Epidermal melanocyte (primary cell): ENCODE data around the gene CNTNAP5.

Source experiments
- DNase-seq: peaks from one replicate; pipeline ENCODE4 v3.0.0; 2011; ENCODE audit warnings: low spot score; ENCODE audit not compliant: insufficient read length

The CNTNAP5 gene

DNA sequence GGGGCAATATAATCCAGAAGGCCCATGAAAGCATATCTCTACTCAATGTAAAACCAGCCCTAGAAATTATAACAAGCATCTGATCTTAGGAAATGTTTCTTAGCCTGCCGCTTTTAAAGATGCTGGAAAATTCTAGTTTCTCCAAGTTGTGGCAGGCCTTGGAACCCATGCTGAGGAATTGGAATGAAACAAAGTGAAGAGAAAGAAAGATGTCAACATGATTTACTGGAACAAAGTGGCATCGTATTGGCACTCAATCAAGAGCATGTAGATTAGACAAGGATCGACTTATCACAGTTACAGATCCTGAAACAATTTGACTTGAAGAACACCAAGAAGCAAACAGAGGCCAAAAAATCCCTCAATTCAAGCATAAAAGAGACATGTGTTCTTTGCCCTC lies 28.7 kb downstream of the CNTNAP5 start:
- DNase-seq: no peak

DNA sequence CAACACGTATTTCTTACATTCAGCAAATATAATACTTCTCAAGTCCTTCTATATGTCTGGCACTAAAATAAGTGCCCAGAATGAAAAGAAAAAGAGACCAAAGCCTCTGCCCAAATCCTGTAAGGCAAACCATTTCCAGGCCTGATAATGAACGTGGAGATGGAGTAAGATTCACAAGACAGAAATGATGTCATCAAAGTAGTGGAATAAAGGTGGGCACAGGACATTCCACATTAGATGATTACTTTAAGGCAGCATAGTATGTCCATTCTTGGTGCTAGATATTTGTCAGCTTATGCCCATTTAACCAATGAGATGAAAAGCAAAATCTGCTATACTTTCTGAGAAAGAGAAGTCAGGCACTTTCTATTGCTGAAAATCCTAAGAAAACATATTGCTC lies 38.5 kb downstream of the CNTNAP5 start:
- no peak for DNase-seq

DNA sequence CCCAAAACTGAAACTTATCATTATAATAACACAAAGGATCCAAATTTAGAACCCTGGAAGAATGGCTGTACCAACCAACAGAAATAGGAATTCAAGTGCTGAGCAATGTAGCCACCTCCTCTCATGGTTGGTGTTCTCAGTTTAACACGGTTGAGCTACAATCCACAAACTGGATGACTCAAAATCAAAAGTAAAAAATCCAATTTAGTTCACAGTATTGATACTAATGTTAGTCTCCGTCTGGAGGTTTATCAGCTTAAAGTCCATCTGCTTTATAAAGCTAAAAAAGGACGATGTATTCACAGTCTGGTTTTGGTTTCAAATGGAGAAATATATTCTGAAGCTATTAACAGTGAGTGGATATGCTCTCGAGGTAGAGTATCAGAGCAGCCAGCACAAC lies 40.5 kb downstream of the CNTNAP5 start:
- no peak for DNase-seq

DNA sequence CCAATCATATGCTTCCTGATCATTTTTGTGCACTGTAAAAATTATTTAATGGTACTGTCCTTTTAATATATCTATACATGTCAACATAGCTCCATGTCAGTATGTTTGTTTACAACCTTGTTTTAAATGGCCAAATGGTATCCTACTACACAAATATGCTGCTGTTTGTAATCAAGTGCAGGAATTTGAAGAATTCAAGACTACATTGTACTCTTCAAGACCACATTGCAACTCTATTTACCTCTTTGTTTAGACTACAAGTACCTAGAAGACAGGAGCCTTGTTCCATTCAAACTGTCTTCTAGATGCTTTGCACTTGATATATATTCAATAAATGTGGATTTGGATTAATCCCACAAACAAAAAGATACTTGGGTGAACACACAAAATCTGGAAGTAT lies 41.7 kb downstream of the CNTNAP5 start:
- DNase-seq: no peak

DNA sequence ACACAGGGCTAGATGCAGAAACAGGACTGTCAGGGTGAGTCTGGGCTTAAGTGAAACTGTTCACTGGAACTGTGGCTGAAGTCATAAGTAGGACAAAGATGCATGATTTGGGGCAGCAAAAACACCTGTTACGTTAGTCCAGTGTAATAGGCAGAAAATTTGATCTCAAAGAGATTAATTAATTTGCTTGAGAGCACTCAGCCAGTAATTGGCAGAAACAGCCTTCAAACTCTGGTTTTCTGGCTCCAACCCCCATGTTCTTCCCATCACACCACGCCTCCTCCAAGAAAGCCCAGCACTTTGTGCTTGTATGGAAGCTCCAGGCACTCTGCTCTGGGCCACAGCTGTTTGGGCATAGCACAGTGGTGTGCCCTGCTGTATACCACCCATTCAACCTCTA lies 54.0 kb downstream of the CNTNAP5 start:
- no peak for DNase-seq

DNA sequence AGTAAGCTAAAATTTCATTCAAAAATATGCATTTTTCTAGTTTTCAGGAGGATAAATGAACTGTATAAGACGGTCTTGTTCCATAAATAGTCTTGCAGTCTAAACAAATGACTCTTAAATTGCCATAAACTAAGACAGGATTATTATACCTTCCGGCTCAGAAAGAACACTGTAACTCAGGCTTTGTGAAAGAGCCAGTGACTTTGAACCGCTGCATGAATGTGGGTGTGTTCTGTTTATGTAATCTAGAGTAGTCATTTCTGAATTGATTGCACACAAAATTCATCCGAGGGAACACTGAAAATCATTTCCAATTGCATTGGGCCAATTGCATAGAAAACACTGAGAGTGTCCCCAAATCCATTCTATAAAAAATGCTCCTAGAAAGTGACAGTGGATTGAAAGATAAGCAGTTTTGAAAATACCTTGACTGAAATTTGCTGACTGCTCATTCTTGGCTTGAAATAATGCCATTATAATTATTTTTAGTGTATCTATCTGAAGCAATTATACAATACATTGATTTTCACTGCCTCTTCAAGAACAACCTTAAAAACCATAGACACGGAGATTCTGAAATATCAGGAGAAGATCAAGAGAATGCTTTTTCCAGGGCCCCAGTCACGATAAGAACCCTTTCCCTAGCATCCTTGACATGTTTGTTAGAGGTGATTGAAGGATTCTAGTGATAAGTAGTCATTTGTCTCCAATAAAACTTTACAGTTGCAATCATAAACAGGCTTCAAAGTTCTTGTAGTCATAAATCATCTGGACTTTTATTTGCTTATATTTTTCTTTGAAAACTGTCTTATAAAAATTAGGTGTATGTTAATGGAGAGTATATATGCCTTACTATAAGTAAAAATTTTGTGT lies 55.4 kb downstream of the CNTNAP5 start:
- no peak for DNase-seq

DNA sequence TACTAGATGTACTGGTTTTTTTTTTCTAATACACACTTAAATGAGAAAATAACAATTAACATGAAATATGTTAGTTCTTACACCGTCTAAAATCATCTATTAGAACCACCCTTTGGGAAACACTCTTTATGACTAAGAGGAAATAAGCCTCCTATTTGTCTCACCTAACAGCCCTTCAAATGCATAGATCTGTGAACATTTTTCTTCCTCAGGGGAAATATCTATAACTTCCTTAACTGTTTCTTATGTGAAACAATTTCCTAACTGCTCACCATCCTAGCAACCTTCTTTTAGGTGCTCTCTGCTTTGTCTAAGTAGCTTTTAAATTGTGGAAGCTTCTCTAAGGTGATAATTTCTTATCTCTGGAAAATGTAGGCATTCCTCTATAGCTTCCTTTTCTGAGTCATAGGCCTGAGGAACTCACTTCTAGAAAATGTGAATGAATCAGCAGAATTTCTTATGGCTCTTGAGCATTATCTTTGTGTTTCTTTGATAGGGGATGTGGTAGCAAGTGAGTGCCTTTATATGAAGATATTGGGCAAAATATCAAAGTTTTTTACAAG lies 56.1 kb downstream of the CNTNAP5 start:
- DNase-seq: no peak

DNA sequence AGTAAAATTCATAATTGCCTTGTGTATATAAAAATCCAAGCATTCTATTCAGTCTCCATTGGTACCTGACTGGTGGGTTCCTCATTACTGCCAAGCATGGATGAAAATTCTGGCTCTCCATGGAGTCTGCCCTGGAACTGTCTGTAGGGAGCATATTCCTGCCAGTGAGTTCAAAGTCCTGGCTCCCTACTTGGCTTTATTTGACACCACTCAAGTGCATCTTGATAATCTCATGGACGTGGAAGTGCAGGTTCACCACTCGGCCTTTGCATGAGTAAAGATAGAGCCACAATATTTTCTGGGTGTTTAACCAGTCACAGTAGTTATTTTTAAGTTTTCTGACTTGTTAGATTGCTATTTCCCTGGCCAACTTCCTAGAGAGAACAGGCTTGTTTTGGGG lies 63.5 kb downstream of the CNTNAP5 start:
- DNase-seq: no peak

DNA sequence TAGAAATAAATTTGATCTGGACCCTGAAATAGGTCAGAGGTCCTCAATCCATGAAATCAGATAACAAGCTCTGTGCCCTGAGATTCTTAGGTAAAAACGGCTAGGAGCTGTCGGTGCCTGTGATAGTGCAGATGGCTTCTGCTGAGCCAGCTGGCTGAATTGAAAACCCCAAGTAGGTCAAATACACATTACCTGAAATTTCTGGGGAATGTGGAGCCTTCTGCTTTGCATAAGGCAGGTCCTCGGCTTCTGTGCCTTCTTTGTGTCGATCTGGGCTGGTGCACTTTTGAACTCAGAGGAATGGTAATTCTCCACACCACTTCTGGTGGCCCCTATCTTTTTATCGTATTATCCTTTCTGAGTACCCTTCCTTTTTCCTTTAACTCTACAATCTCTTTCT lies 66.6 kb downstream of the CNTNAP5 start:
- DNase-seq: no peak

DNA sequence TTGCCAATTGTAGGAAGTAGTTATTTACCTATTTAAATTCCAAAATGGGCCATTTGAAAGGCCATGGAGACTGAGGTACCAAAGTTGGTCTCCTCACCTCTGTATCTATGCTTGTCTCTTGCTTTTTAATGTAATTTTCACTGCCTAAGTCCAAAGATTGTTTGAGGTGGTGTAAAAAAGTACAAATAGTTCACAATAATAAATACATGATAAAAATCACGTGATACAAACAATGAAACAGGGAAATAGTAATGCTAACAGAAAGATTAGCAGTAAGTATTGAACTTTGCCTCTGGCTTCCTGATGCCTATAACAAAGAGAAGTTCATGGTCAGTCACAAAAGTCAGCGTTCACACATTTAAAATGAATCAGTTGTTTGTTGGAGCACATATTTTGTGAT lies 67.6 kb downstream of the CNTNAP5 start:
- no peak for DNase-seq

DNA sequence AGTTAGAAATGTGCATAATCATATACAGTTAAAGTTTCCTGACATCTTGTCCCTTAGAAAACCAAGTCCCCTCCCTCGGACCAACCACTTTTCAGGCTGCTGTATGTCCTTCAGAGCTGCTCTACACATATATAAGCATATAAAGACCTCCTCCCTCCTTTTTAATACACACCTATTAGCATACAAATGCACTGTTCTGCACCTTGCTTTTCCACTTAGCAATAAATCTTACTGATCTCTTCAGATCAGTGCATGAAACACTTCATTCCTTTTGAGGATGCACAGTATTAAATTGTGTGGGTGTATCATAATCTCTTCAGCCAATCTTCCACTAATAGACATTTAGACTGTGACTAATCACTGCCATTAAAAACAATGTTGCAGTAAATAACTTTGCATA lies 79.8 kb downstream of the CNTNAP5 start:
- no peak for DNase-seq

DNA sequence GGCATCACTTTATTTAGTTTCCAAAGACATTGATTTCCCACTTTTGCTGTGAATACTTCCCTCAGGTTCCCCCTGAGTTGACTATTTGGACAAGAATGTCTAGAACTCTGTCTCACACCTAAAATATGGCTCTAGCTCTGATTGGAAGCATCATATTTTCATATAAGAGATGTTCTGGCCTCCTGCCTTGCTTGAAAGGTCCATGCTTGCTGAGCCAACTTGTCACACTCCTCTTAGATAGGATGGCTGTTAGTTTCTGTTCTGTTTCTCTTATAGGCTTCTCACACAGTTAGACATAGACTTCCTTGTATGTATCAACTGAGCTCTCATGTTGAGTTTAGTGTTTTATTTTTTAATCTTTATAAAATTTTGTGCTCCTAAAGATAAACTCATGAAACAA lies 87.1 kb downstream of the CNTNAP5 start:
- no peak for DNase-seq

DNA sequence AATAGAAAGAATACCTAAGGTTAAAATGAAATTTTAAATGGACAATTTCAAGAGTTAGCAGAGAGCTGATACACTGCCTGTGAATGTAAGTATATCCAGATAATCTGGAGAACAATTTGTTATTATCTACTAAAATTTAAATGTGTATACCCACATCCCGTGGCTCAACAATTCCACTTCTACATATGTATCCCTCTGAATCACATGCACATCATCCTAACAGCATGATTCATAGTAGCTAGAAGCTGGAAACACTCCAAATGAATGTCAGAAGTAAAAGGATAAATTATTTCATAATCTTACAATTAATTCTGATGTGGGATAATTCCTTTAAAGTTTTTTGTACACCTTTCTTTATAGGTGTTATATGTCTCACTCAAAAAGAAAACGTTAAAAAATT lies 87.9 kb downstream of the CNTNAP5 start:
- DNase-seq: no peak

DNA sequence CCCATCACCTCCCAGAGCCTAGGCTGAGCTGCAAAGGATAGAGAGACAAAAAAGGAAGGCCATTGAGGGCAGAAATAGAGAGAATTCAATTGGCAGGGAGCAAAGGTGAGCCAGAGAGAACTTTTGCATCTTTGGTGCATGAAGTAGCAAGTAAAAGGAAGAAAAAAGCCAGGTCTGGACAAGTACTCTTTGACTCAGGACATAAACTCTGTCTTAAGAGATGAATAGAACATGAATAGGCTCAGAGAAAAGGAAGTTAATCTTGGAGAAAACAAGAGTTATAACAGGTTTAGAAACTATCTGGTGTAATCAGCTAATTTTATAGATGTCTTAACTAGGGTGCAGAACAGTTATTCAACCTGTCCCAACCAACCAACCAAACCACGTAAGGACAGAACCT lies 95.2 kb downstream of the CNTNAP5 start:
- no peak for DNase-seq

DNA sequence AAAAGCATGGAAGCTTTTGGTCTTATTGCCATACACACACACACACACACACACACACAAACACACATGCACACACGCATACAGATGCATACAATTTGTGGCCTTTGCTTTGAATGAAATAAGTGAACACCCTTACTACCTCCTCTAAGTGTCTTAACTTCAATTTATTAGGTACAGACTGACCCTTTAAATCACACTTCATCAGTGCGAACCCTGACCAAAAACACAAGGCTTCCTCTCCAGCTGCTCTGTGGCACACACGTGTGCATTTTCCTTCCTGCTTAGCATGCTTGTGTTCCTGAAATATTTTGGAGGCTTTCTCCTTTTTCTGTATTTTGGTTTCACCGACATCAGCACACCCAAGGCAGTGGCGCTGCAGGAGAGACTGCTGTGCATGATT lies 96.0 kb downstream of the CNTNAP5 start:
- no peak for DNase-seq

DNA sequence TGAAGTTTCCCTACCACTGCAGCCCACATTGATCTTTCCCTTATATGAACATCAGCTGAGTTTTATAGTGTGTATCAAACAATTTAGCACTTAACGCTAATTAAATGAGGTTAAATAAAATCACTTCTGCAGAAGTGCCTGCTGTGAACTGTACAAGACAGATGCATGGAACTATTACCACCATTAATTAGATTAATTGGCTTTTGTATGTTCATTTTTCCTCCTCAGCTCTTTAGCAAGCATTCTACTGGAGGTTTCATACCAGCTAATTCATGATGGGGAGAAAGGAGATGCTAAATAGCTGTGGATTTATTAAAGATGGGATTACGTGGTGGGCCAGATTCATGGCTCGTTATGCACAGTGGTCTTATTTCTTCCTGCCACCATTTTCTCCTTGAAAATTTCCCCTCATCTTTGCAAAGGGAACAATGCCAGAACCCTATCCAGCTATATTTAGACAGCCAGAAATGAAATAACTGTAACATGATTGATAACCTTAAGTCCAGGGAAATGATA lies 96.7 kb downstream of the CNTNAP5 start:
- DNase-seq: no peak

DNA sequence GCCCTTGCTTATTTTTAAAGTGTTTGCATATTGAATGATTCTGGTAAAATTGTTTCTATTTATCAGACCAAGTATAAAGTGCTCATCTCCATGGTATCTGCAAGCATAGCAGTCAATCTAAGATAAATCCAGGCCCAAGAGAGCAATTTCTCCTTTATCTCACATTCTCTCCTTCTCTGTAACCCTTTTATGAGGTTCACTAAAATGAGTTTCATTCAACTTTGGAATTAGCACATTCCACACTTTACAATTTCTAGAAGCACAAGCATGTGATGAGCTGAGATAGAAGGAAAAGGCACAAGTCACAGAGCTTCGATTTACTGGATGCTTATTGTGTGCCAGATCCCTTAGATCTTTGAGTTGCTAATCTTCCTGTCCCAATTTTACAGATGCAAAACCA lies 97.3 kb downstream of the CNTNAP5 start:
- no peak for DNase-seq

DNA sequence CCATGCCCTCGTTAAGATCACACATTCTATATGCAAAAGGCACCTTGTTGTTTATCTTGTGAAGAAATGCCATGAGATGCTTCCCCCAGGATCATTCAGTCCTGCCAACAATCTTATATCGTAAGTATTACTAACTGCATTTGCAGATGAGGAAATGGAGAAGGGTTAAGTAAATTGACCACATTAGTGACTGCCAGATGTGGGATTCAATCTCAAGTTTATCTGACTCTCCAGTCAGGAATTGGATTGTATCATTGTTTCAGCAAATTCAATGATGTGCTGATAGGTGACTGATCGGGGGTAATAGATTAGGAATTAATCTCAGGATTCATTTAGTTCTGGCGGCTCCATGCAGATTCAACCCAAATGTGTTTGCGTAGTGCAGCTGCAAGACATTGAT lies 106.2 kb downstream of the CNTNAP5 start:
- no peak for DNase-seq

DNA sequence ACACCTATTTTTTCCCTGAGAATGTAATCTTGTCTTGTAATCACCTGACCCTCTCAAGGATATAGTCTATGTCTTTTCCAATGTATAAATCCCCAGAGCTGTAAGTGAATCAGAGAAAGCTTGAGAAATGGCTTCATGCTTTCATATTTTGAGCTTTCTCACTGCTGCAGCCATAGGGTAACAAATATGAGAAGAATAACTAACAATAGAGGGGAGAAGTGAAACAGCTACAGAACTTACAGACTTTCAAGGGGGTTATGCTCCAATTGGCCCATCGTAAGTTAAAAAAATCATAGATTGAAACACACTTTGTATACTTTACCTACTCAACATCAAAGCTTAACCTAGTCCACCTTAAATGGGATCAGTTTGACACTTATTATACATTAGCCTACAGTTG lies 111.0 kb downstream of the CNTNAP5 start:
- DNase-seq: no peak

DNA sequence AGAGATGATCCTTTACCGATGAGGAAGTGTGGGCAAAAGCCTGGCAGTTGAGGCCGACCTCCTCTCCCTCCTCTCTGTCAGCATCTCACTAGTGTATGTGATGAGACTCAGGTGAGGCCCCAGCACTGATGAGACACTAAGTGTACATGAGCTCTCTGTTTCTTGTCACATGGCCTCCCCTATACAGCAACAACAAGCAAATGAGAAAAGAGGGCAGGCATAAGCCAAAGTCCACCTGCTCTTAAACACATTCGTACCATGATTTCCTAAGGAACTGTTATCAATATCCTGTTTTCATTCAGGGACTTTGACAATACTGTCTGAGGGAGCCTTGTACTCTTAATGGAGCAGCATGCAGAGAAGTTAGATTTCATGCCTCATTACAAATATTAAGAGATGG lies 113.0 kb downstream of the CNTNAP5 start:
- DNase-seq: no peak

DNA sequence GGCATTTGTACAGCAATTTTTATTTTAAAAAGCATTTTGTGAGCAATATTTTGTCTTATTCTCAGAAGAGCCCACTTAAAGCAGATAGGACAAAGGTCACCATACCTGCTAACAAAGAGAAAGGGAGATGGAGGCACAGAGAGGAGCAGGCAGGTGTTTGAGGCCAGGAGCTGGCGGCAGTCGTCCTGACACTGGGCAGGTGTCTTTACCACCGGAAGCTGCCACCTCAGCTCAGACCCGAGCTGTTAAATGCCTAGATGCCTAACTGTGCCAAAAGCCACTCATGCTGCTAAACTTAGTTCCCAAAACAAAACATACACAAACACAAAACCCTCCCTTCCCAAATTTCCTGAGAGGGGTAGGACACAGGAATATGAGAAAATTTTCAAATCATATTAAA lies 120.9 kb downstream of the CNTNAP5 start:
- no peak for DNase-seq

DNA sequence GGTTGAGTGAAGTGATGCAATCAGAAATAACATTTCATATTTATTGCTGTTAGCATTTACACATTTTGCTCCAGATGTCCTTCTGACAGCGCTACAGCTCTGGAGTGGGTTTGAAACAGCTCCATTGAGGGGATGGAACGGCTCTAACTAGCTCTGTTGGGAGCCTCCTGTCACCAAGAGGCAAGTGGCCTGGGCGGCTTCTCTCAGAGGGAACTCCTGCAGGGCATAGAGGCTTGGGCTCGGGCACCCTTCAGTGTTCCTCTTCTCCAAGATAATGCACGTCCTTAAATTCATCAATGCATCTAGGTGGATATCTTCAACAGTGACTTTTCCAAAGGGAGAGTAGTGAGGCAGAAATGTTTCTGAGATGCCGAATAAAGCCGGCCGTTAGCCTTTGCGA lies 122.5 kb downstream of the CNTNAP5 start:
- DNase-seq: no peak

DNA sequence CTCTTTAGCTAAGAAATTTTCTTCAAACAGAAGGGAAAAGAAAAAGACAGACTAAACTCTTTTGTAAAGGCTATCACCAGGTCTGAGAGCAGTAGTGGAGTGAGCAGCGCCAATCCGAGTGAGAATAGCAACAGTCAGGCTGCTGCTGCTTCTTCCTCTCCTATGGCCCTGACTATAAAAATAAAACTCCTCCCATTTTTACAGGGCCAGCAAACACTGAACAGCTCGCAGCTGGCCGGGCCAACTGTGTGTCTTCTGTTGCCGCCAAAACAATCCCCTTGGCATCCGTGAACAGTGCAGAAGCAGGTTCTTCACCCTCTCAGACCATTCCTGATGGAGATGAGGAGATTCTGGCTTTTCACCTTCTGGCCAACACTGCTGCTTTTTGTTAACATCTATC lies 124.5 kb downstream of the CNTNAP5 start:
- DNase-seq: no peak
